Measurements from ENCODE around the gene ERN1. TPM values are rescaled to one million over a fixed set of nuclear protein-coding genes. Genes with fewer than 3 reads are reported as not detected.

The ERN1 gene
- total RNA-seq, 2 donors from 2014 or later = 9.0 to 13.7 TPM

GRCh38 chr17:64071111-64071510 lies 58.8 kb downstream of the ERN1 start:
- H3K4me3 ChIP-seq (ENCODE audit: low read length) = no peak overlapping the region
- H3K4me1 Mint-ChIP-seq = no peaks in the 10 kb centered on the region
- peaks cover 15% of the 10 kb centered on the region for H3K36me3 ChIP-seq (ENCODE audit: control insufficient read depth, insufficient read depth, low read length)
- H3K4me3 Mint-ChIP-seq = no peak overlapping the region
- H3K27me3 Mint-ChIP-seq (ENCODE audit: insufficient read depth) = no peaks in the 10 kb centered on the region
- DNase-seq = no peak
- no peak overlapping the region for H3K27ac ChIP-seq (ENCODE audit: low read depth, low read length)
- H3K9me3 ChIP-seq (ENCODE audit: control insufficient read depth, low read length) = peaks cover 17% of the 10 kb centered on the region
- no peaks in the 10 kb centered on the region for H3K4me1 ChIP-seq (ENCODE audit: control insufficient read depth, insufficient read depth, low read length)
- H3K27ac Mint-ChIP-seq = no peak overlapping the region
- TF ChIP-seq CTCF (conservative IDR thresholded peaks at IDR 0.05) = no peak
- no peak overlapping the region for H3K9ac ChIP-seq (ENCODE audit: extremely low read depth, low read length, poor library complexity, severe bottlenecking)
- no peaks in the 10 kb centered on the region for H3K27me3 ChIP-seq (ENCODE audit: control insufficient read depth, insufficient read depth, low read length, poor library complexity, severe bottlenecking)
- H3K9me3 Mint-ChIP-seq = peaks cover 17% of the 10 kb centered on the region
- 87 to 94% methylated on average over 2 to 3 of the region's 3 CpGs for WGBS, 2 experiments (ENCODE audit: insufficient coverage in 1 of 2, insufficient read length in 1 of 2)
- H3K36me3 Mint-ChIP-seq (ENCODE audit: low read depth) = peaks cover 61% of the 10 kb centered on the region

DNA sequence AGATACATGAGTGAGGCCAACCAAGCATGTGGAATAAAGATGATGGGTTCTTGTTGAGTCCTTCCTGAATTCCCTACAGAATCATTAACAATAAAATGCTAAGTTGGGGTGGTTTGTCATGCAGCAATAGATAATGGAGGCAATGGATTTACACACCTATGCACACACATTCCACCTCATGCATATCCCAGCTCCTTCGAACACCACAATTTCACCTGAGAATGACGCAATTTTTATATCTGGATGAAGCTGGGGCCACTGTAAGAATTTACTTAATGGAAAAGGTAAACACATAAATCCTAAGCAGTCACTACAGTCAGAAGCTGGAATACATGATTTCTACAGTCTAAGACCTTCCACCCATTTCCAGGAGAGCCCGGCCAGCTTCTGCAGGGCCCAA lies 59.7 kb downstream of the ERN1 start:
- Mint-ChIP-seq H3K9me3 (peaks cover 17% of the 10 kb centered on the region), H3K4me1 (no peaks in the 10 kb centered on the region), H3K27me3 (ENCODE audit: insufficient read depth) (no peaks in the 10 kb centered on the region), H3K36me3 (ENCODE audit: low read depth) (peaks cover 61% of the 10 kb centered on the region), H3K27ac (no peak overlapping the region), H3K4me3 (no peak overlapping the region)
- DNase-seq = no peak
- Histone ChIP-seq H3K4me3 (ENCODE audit: low read length) (no peak overlapping the region), H3K9me3 (ENCODE audit: control insufficient read depth, low read length) (peaks cover 17% of the 10 kb centered on the region), H3K9ac (ENCODE audit: extremely low read depth, low read length, poor library complexity, severe bottlenecking) (no peak overlapping the region), H3K27ac (ENCODE audit: low read depth, low read length) (no peak overlapping the region), H3K36me3 (ENCODE audit: control insufficient read depth, insufficient read depth, low read length) (peaks cover 15% of the 10 kb centered on the region), H3K4me1 (ENCODE audit: control insufficient read depth, insufficient read depth, low read length) (no peaks in the 10 kb centered on the region), H3K27me3 (ENCODE audit: control insufficient read depth, insufficient read depth, low read length, poor library complexity, severe bottlenecking) (no peaks in the 10 kb centered on the region)
- WGBS, 2 experiments (ENCODE audit: insufficient coverage in 1 of 2, insufficient read length in 1 of 2) = 95 to 97% methylated on average over 2 to 3 of the region's 3 CpGs
- no peak for TF ChIP-seq CTCF (conservative IDR thresholded peaks at IDR 0.05)

DNA sequence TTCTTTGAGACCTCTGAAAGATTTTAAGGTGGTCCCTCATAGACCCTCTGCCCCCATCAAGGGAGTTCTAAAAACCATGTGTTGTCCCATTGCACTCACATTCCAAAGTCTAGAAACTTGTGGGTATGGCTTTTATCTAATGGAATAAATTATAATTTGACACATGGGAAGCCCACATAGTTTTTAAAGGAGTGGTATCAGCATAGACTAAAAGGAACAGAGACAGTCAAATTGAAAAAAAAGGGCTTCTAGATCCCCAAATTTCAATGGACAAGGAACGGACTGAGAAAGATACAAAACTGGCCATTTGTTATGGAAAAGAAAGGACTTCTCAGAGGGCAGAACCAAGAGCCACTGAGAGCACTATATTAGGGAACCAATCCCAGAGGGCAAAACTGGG lies 60.8 kb downstream of the ERN1 start:
- Histone ChIP-seq H3K9me3 (ENCODE audit: control insufficient read depth, low read length) (peaks cover 17% of the 10 kb centered on the region), H3K4me1 (ENCODE audit: control insufficient read depth, insufficient read depth, low read length) (no peaks in the 10 kb centered on the region), H3K36me3 (ENCODE audit: control insufficient read depth, insufficient read depth, low read length) (peaks cover 15% of the 10 kb centered on the region), H3K27ac (ENCODE audit: low read depth, low read length) (no peak overlapping the region), H3K27me3 (ENCODE audit: control insufficient read depth, insufficient read depth, low read length, poor library complexity, severe bottlenecking) (no peaks in the 10 kb centered on the region), H3K9ac (ENCODE audit: extremely low read depth, low read length, poor library complexity, severe bottlenecking) (no peak overlapping the region), H3K4me3 (ENCODE audit: low read length) (no peak overlapping the region)
- no peak for DNase-seq
- H3K4me3 Mint-ChIP-seq = no peak overlapping the region
- peaks cover 17% of the 10 kb centered on the region for H3K9me3 Mint-ChIP-seq
- H3K27ac Mint-ChIP-seq = no peak overlapping the region
- 85 to 100% methylated on average over 1 of the region's 1 CpG for WGBS, 2 experiments (ENCODE audit: insufficient coverage in 1 of 2, insufficient read length in 1 of 2)
- TF ChIP-seq CTCF (conservative IDR thresholded peaks at IDR 0.05) = no peak
- peaks cover 59% of the 10 kb centered on the region for H3K36me3 Mint-ChIP-seq (ENCODE audit: low read depth)
- H3K4me1 Mint-ChIP-seq = peaks cover 1% of the 10 kb centered on the region
- H3K27me3 Mint-ChIP-seq (ENCODE audit: insufficient read depth) = no peaks in the 10 kb centered on the region
